Common myeloid progenitor, CD34-positive (primary cell): ENCODE results near the gene KANSL3.

Experiments
- CTCF ChIA-PET: fragments of 350-600 bp; sonication (Branson Sonifier 250); formaldehyde crosslinking; loops from one replicate; lab custom pipeline; 2021; ENCODE audit warnings: antibody characterized with exemption; lab: Charles Lee
- POLR2A ChIA-PET: fragments of 350-600 bp; sonication (Branson Sonifier 250); formaldehyde crosslinking; loops from one replicate; lab custom pipeline; 2021; ENCODE audit warnings: antibody characterized with exemption; lab: Charles Lee
- DNase-seq, 3 donors: peaks; one replicate each; pipeline versions ENCODE4 v3.0.0 to v3.0.0-alpha.2; 2013
- H3K27ac ChIP-seq, 2 experiments: 1 replicate in 1 of 2; 2 replicates in 1 of 2; pipeline ENCODE4 v1.7.0; 2013; ENCODE audit warnings: inconsistent platforms in 2 of 2, low read length in 2 of 2, mild to moderate bottlenecking in 2 of 2, low read depth in 1 of 2, moderate library complexity in 1 of 2; ENCODE audit not compliant: severe bottlenecking in 2 of 2, insufficient read depth in 1 of 2, poor library complexity in 1 of 2
- H3K27me3 ChIP-seq, 5 experiments: replicated peaks in 2 of 5; 1 replicate in 3 of 5; 2 replicates in 2 of 5; pipeline versions ENCODE4 v1.6.1 to v1.7.0; 2013; ENCODE audit warnings: low read length in 4 of 5, mild to moderate bottlenecking in 2 of 5, moderate library complexity in 2 of 5, inconsistent platforms in 1 of 5; ENCODE audit not compliant: insufficient read depth in 5 of 5, control insufficient read depth in 4 of 5
- H3K36me3 ChIP-seq, 4 experiments: 1 replicate in 2 of 4; 2 replicates in 2 of 4; pipeline versions ENCODE4 v1.6.1 to v1.7.0; 2013; ENCODE audit warnings: low read length in 3 of 4, control low read depth in 1 of 4, mild to moderate bottlenecking in 1 of 4; ENCODE audit not compliant: control insufficient read depth in 4 of 4, insufficient read depth in 4 of 4
- H3K4me1 ChIP-seq, 4 experiments: 1 replicate in 3 of 4; 2 replicates in 1 of 4; pipeline versions ENCODE4 v1.6.1 to v1.7.1; 2013; ENCODE audit warnings: low read length in 3 of 4, mild to moderate bottlenecking in 3 of 4, control low read depth in 1 of 4, inconsistent platforms in 1 of 4, moderate library complexity in 1 of 4; ENCODE audit not compliant: control insufficient read depth in 4 of 4, insufficient read depth in 4 of 4; ENCODE audit errors: control extremely low read depth in 1 of 4
- H3K4me3 ChIP-seq, 7 experiments: 1 replicate in 4 of 7; 2 replicates in 3 of 7; pipeline versions ENCODE4 v1.5.1 to v1.7.0; 2013; ENCODE audit warnings: mild to moderate bottlenecking in 7 of 7, low read length in 6 of 7, moderate library complexity in 6 of 7, inconsistent platforms in 2 of 7, low read depth in 2 of 7, control low read depth in 1 of 7; ENCODE audit not compliant: insufficient read depth in 4 of 7, control insufficient read depth in 1 of 7; ENCODE audit errors: extremely low read depth in 1 of 7
- H3K9me3 ChIP-seq, 5 experiments: 1 replicate in 4 of 5; 2 replicates in 1 of 5; pipeline versions ENCODE4 v1.6.1 to v1.7.1; 2013; ENCODE audit warnings: low read length in 4 of 5, mild to moderate bottlenecking in 2 of 5, inconsistent platforms in 1 of 5, low read depth in 1 of 5, moderate library complexity in 1 of 5; ENCODE audit not compliant: control insufficient read depth in 4 of 5, insufficient read depth in 2 of 5; ENCODE audit errors: control extremely low read depth in 1 of 5
- WGBS: methylation state at CpG from one replicate; pipeline ENCODE4 v1.1.5; 2013; ENCODE audit not compliant: insufficient coverage; 5-methylcytosine and 5-hydroxymethylcytosine counted together

KANSL3 gene

DNA sequence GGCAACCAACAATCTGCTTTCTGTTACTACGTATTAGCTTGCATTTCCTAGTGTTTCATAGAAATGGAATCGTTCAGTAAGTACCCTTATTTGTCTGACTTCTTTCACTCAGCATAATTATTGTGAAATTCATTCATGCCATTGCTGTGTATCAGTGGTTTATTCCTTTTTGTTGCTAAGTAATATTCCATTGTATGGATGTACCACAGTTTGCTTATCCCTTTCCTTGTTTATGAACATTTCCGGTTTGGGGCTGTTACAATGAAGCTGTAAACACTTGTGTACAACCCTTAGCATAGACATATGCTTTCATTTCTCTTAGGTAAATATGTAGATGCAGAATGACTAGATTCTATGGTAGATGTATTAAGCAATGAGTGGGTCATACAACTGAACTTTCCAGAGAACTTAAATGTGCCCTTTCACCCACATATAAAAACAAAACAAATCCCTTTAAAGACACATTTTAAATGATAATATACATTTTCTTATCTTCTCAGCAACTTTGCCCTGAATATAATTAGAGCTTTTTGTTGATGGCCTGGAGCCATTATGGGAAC is 26.3 kb upstream of the KANSL3 start:
- Histone ChIP-seq H3K27me3 (no peaks in the 10 kb centered on the region), H3K9me3 (peaks cover 0 to 3% (median 0%) of the 10 kb centered on the region in 5 experiments), H3K4me3 (no peak overlapping the region), H3K4me1 (peaks cover 0 to 7% (median 5%) of the 10 kb centered on the region in 4 experiments), H3K36me3 (no peaks in the 10 kb centered on the region), H3K27ac (no peak overlapping the region)
- WGBS, result 100% methylated on average over 1 of the region's 3 CpGs
- DNase-seq, result no peak
- CTCF ChIA-PET, result interaction anchor here (0.9 kb wide), 1 partner anchor 23 kb away, joined by 3 read pairs; no protein-coding TSS in a partner anchor
- POLR2A ChIA-PET, result interaction anchor here (1.1 kb wide), 1 partner anchor 26 kb away, joined by 5 read pairs; the partner anchor contains the start of gene KANSL3

DNA sequence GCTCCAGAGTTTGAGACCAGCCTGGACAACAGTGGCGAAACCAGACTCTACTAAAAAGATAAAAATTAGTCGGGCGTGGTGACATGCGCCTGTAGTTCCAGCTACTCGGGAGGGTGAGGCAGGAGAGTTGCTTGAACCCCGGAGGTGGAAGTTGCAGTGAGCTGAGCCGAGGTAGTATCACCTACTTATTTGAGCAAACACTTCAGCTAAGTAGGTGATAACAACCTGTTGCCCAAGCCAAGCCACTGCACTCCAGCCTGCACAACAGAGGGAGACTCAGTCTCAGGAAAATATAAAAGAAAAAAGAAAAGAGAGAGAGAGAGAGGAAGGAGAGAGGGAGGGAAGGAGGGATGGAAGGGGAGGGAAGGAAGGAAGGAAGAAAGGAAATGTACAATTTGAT is 25.7 kb upstream of the KANSL3 start:
- peaks cover 0 to 7% (median 5%) of the 10 kb centered on the region in 4 experiments for H3K4me1 ChIP-seq
- H3K4me3 ChIP-seq, result no peak overlapping the region
- H3K27me3 ChIP-seq, result no peaks in the 10 kb centered on the region
- DNase-seq, result no peak
- POLR2A ChIA-PET, result no interaction called here
- CTCF ChIA-PET, result no interaction called here
- H3K9me3 ChIP-seq, result peaks cover 0 to 3% (median 0%) of the 10 kb centered on the region in 5 experiments
- no peak overlapping the region for H3K27ac ChIP-seq
- WGBS, result 98% methylated on average over 5 of the region's 7 CpGs
- H3K36me3 ChIP-seq, result no peaks in the 10 kb centered on the region

DNA sequence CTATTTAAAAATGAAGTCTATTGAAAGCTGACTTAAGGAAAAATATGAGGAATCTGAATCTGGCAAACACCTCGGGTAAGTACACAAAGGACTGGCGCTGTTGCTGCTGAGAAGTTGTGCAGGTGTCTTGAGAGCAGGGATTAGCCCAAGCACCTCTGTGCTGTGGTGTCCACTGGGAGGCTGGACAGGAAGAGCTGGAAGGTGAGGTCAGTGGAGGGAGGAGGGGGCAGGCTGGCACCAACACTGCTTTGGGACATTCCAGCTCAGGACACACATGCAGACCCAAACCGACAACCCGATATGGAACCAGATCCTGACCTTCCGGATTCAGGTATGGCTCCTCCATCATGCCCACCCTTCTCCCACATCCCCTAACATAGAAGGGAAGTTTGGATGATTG is 25.1 kb upstream of the KANSL3 start:
- WGBS, result 100% methylated on average over 2 of the region's 5 CpGs
- no peak overlapping the region for H3K4me3 ChIP-seq
- ChIA-PET POLR2A (no interaction called here), CTCF (interaction anchor here (0.6 kb wide), 1 partner anchor 11 kb away, joined by 3 read pairs; no protein-coding TSS in a partner anchor)
- no peaks in the 10 kb centered on the region for H3K36me3 ChIP-seq
- no peak overlapping the region for H3K27ac ChIP-seq
- no peak for DNase-seq
- peaks cover 0 to 3% (median 0%) of the 10 kb centered on the region in 5 experiments for H3K9me3 ChIP-seq
- peaks cover 0 to 7% (median 5%) of the 10 kb centered on the region in 4 experiments for H3K4me1 ChIP-seq
- no peaks in the 10 kb centered on the region for H3K27me3 ChIP-seq

DNA sequence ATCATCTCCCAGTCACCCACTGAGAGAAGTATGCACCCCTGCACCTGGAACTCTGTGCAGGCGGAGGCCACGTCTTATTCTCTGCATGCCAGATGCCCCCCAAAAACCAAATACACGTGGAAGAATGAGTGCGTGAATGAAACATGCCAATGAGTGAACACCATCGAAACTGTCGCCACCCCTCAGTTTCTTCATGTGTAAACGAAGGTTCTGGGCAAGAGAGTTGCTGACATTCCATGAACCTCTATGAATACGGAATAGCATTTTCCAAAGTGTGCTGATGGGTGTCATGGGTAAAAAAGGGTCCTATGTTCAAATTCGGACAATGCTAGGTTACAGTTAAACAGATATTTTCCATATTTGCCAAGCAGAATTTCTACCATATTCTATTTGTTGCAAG is 24.2 kb upstream of the KANSL3 start:
- ChIA-PET CTCF (no interaction called here), POLR2A (no interaction called here)
- H3K27me3 ChIP-seq, result no peaks in the 10 kb centered on the region
- H3K27ac ChIP-seq, result no peak overlapping the region
- peaks cover 0 to 3% (median 0%) of the 10 kb centered on the region in 5 experiments for H3K9me3 ChIP-seq
- H3K4me3 ChIP-seq, result no peak overlapping the region
- WGBS, result 91% methylated on average over 7 of the region's 9 CpGs
- DNase-seq, result no peak
- peaks cover 0 to 7% (median 5%) of the 10 kb centered on the region in 4 experiments for H3K4me1 ChIP-seq
- H3K36me3 ChIP-seq, result no peaks in the 10 kb centered on the region

DNA sequence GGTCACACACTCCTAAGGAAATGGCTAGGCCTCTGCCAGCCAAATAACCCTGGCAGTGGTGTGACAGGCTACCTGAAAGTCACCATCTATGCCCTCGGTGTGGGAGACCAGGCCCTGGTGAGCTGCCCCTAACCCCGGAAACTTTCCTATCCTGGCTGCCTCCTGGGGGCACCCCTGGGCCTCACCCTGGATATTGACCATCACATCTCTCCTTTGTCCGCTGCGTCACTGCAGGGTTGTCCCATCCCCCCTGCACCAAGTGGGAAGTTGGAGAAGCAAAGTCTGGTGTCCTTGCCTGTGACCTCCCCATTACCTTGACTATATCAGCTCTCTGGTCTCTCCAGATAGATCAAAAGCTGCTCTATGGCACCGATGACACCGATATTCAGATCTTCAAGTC is 23.2 kb upstream of the KANSL3 start:
- DNase-seq, result no peak
- no peak overlapping the region for H3K27ac ChIP-seq
- H3K9me3 ChIP-seq, result peaks cover 0 to 3% (median 0%) of the 10 kb centered on the region in 5 experiments
- peaks cover 0 to 12% (median 7%) of the 10 kb centered on the region in 4 experiments for H3K4me1 ChIP-seq
- POLR2A ChIA-PET, result no interaction called here
- no peaks in the 10 kb centered on the region for H3K36me3 ChIP-seq
- 100% methylated on average over 6 of the region's 6 CpGs for WGBS
- H3K27me3 ChIP-seq, result no peaks in the 10 kb centered on the region
- H3K4me3 ChIP-seq, result no peak overlapping the region
- CTCF ChIA-PET, result no interaction called here

DNA sequence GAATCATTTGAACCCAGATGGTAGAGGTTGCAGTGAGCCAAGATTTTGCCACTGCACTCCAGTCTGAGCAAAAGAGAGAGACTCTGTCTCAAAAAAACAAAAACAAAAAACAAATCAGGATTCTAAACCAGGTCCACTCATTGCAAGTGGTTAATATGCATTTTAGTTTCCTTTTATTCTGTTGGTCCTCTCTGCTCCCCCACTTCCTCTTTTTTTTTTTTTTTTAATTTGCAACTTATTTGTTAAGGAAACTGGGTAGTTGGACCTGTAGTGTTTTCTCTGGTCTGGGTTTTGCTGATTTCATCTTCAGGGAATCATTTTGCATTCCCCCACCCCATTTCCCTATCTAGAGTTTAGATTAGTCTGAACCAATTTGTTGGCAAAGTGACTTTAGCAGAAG is 18.4 kb upstream of the KANSL3 start:
- H3K27ac ChIP-seq, result no peak overlapping the region
- DNase-seq, result peak; percentile 40 to 77 (median 74)
- H3K27me3 ChIP-seq, result no peaks in the 10 kb centered on the region
- H3K4me1 ChIP-seq, result peaks cover 0 to 6% (median 1%) of the 10 kb centered on the region in 4 experiments
- no peak overlapping the region for H3K4me3 ChIP-seq
- CTCF ChIA-PET, result interaction anchor here (1.4 kb wide), 1 partner anchor 12 kb away, joined by 4 read pairs; no protein-coding TSS in a partner anchor
- no peaks in the 10 kb centered on the region for H3K36me3 ChIP-seq
- POLR2A ChIA-PET, result interaction anchor here (0.6 kb wide), 1 partner anchor 326 kb away, joined by 3 read pairs; no protein-coding TSS in a partner anchor
- H3K9me3 ChIP-seq, result no peaks in the 10 kb centered on the region

DNA sequence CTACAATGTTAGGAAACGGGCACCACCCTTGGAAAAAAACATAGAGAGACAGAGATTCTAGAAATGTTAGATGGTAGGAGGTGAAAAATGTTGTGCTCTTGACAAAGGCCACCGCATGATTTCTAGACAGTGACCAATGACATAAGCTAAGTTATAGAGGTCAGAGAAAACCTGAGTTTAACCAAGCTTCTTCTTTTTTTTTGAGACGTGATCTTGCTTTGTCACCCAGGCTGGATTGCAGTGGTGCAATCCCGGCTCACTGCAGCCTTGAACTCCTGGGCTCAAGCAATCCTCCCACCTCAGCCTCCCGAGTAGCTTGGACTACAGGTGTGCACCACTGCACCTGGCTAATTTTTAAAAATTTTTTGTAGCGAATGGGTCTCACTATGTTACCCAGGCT is 17.4 kb upstream of the KANSL3 start:
- no peak overlapping the region for H3K4me3 ChIP-seq
- H3K27ac ChIP-seq, result no peak overlapping the region
- 85% methylated on average over 5 of the region's 6 CpGs for WGBS
- DNase-seq, result no peak
- H3K27me3 ChIP-seq, result no peaks in the 10 kb centered on the region
- no peaks in the 10 kb centered on the region for H3K9me3 ChIP-seq
- H3K4me1 ChIP-seq, result peaks cover 0 to 6% (median 1%) of the 10 kb centered on the region in 4 experiments
- H3K36me3 ChIP-seq, result no peaks in the 10 kb centered on the region
- ChIA-PET CTCF (interaction anchor here (1.4 kb wide), 1 partner anchor 13 kb away, joined by 4 read pairs; no protein-coding TSS in a partner anchor), POLR2A (interaction anchor here (1.1 kb wide), 1 partner anchor 15 kb away, joined by 5 read pairs; no protein-coding TSS in a partner anchor)
